H1 (cell line): Measurements from ENCODE around the gene ACOT7. TPM values are rescaled to one million over a fixed set of nuclear protein-coding genes. Genes with fewer than 3 reads are reported as not detected.

Experiments
- CBX5 ChIP-seq: fragments of 300-800, 300-1000 bp; sonication (generic); IDR thresholded peaks from 2 replicates; pipeline ENCODE4 v1.7.1; 2016; ENCODE audit warnings: antibody characterized with exemption, low read length, low read depth
- CHD7 ChIP-seq: fragments of 300-600 bp; sonication (generic); IDR thresholded peaks from 2 replicates; pipeline ENCODE4 v1.7.1; 2012; ENCODE audit warnings: low read length, moderate library complexity, mild to moderate bottlenecking, inconsistent platforms; ENCODE audit not compliant: insufficient replicate concordance
- EZH2 ChIP-seq: fragments of 200-600 bp; sonication (generic); IDR thresholded peaks from 2 replicates; pipeline ENCODE4 v1.7.1; 2012; ENCODE audit warnings: low read depth, mild to moderate bottlenecking, moderate library complexity, low read length, inconsistent platforms; ENCODE audit not compliant: severe bottlenecking
- JUN ChIP-seq: IDR thresholded peaks from 2 replicates; pipeline ENCODE4 v1.6.1; 2011; ENCODE audit warnings: low read depth, mild to moderate bottlenecking, improper control_type of control experiment, low read length
- POLR2A ChIP-seq, 2 experiments: IDR thresholded peaks; 1 replicate in 1 of 2; 2 replicates in 1 of 2; pipeline ENCODE4 v1.6.1; 2011; ENCODE audit warnings: low read depth in 2 of 2, low read length in 2 of 2, mild to moderate bottlenecking in 2 of 2; ENCODE audit errors: control extremely low read depth in 1 of 2
- SIX5 ChIP-seq: IDR thresholded peaks from 2 replicates; pipeline ENCODE4 v1.6.1; 2011; ENCODE audit warnings: mild to moderate bottlenecking, low read depth, low read length
- polyA plus RNA-seq, 7 experiments: library from polyadenylated mRNA; depleted of rRNA in 3 of 7; stranded (reverse) in 5 of 7; unstranded in 2 of 7; fragments of >200 nt in 5 of 7; fragments of 200-250 nt in 2 of 7; gene quantifications; 1 replicate in 5 of 7; 2 replicates in 1 of 7; 4 replicates in 1 of 7; pipeline versions ENCODE4 v1.2.1 to v1.2.3, GENCODE V29; 2011 to 2013; ENCODE audit warnings: missing spikeins in 2 of 7, mixed read lengths in 2 of 7
- total RNA-seq: library from RNA; stranded (reverse); fragmentation: NEBNext Ultra II Directional; extraction: Animal tissue kit (Norgen Biotek cat#: 25700); gene quantifications from 2 replicates; pipeline ENCODE4 v1.2.1, GENCODE V29; 2021
- TF ChIP-seq, protein P1 (sequence below): IDR thresholded peaks from 2 replicates; pipeline ENCODE4 v1.6.1; 2011; ENCODE audit warnings: low read length, improper control_type of control experiment
- TF ChIP-seq, protein P2 (sequence below): IDR thresholded peaks from 2 replicates; pipeline ENCODE4 v1.6.1; 2012; ENCODE audit warnings: low read length, inconsistent platforms

Gene ACOT7
- total and polyA plus RNA-seq, 2 of the 8 experiments (the other 6 are each of a cell fraction or from before 2014, with no cell fraction given): 151 to 214 TPM

DNA sequence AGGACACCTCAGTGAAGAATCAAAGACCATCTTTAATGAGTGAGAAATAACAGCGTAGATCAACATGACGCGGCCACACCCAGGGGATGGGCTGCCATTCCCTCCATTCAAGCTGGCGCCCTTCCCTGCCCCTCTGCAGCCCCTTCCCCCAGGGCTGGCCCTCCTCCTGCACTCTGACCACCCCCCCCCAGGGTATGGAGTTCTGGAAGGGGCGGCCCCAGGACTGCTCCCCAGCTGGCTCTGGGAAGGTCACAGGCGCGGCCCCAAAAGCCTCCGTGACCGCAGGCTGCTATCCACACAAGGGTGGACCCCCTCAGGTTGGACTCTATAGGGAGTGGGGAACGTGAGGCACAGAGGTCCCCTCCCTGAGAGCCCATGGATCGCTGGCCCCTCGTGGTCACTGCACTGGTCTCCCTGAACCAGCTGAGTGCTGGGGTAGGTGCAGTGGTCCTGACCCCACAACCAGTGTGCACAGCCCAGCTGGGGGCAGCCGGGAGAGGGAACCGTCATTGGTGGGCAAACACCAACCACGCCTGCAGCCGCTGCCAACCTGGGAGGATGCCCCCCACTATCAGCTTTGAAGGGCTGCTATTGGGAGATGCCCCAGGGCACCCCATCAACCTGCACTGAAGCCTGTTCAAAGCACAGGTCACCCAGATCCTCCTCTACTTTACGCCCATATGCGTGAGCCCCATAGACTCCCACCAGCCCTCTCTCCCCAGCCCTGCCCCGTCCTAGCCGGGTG lies 116.6 kb downstream of the ACOT7 start (continued):
- TF ChIP-seq CHD7 (no peak), EZH2 (no peak), SIX5 (no peak), CBX5 (no peak), POLR2A (IDR thresholded peaks at IDR 0.05; ENCODE audit: control extremely low read depth in 1 of 2, low read depth in 2 of 2, low read length in 2 of 2) (no peak), JUN (no peak)
- TF ChIP-seq, protein P1, sequence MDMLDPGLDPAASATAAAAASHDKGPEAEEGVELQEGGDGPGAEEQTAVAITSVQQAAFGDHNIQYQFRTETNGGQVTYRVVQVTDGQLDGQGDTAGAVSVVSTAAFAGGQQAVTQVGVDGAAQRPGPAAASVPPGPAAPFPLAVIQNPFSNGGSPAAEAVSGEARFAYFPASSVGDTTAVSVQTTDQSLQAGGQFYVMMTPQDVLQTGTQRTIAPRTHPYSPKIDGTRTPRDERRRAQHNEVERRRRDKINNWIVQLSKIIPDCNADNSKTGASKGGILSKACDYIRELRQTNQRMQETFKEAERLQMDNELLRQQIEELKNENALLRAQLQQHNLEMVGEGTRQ: no peak
- TF ChIP-seq, protein P2, sequence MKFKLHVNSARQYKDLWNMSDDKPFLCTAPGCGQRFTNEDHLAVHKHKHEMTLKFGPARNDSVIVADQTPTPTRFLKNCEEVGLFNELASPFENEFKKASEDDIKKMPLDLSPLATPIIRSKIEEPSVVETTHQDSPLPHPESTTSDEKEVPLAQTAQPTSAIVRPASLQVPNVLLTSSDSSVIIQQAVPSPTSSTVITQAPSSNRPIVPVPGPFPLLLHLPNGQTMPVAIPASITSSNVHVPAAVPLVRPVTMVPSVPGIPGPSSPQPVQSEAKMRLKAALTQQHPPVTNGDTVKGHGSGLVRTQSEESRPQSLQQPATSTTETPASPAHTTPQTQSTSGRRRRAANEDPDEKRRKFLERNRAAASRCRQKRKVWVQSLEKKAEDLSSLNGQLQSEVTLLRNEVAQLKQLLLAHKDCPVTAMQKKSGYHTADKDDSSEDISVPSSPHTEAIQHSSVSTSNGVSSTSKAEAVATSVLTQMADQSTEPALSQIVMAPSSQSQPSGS: no peak
